DOHH2 (cell line): ENCODE data around the gene FNDC3B.

Source experiments
- CTCF ChIP-seq: fragments of 200-600 bp; sonication (generic); IDR thresholded peaks from one replicate; pipeline ENCODE4 v1.5.1; 2014; ENCODE audit warnings: antibody characterized with exemption, mild to moderate bottlenecking, low read depth, low read length; ENCODE audit not compliant: poor library complexity, severe bottlenecking
- EZH2phosphoT487 ChIP-seq: fragments of 200-600 bp; sonication (generic); IDR thresholded peaks from 2 replicates; pipeline ENCODE4 v1.6.1; 2017; ENCODE audit warnings: borderline replicate concordance, mild to moderate bottlenecking, antibody characterized with exemption, low read length, moderate library complexity, mixed read lengths

GRCh38 chr3:172048599-172048998, 9.2 kb downstream of the FNDC3B start:
- TF ChIP-seq CTCF = no peak
- no peak for TF ChIP-seq EZH2phosphoT487
